Measurements from ENCODE around the gene KAT8.

The KAT8 gene

GRCh38 chr16:31076319-31076718, 41.1 kb upstream of the KAT8 start:
- TF ChIP-seq ZC3H10 (CRISPR knock-in tag; IDR thresholded peaks at IDR 0.05) = no peak
- ATAC-seq = no peak

- ATAC-seq = no peak
- TF ChIP-seq ZFP30 (CRISPR knock-in tag; IDR thresholded peaks at IDR 0.05) (no peak), TSHZ2 (CRISPR knock-in tag; IDR thresholded peaks at IDR 0.05) (no peak)
Observed at GRCh38 chr16:31077024-31077423, 40.4 kb upstream of the KAT8 start.

GRCh38 chr16:31077592-31078396, 39.7 kb upstream of the KAT8 start:
- ATAC-seq = no peak
- TF ChIP-seq ZC3H10 (CRISPR knock-in tag; IDR thresholded peaks at IDR 0.05) (no peak), ARNTL (CRISPR knock-in tag; IDR thresholded peaks at IDR 0.05; ENCODE audit: borderline replicate concordance, low read depth) (no peak), ZFP30 (CRISPR knock-in tag; IDR thresholded peaks at IDR 0.05) (no peak), ISL1 (CRISPR knock-in tag; IDR thresholded peaks at IDR 0.05) (no peak), CSRNP3 (CRISPR knock-in tag; IDR thresholded peaks at IDR 0.05) (no peak), ZFP3 (CRISPR knock-in tag; IDR thresholded peaks at IDR 0.05) (no peak), SNAI2 (CRISPR knock-in tag; IDR thresholded peaks at IDR 0.05) (no peak), RARB (CRISPR knock-in tag; IDR thresholded peaks at IDR 0.05) (no peak), ZNF8 (CRISPR knock-in tag; IDR thresholded peaks at IDR 0.05) (no peak), TCF4 (CRISPR knock-in tag; IDR thresholded peaks at IDR 0.05; ENCODE audit: borderline replicate concordance) (no peak), PATZ1 (CRISPR knock-in tag; IDR thresholded peaks at IDR 0.05; ENCODE audit: borderline replicate concordance) (no peak), ZNF70 (CRISPR knock-in tag; IDR thresholded peaks at IDR 0.05) (no peak)

- no peak for ATAC-seq
- no peak for TF ChIP-seq ZNF70 (CRISPR knock-in tag; IDR thresholded peaks at IDR 0.05)
Observed at GRCh38 chr16:31078597-31079341, 38.7 kb upstream of the KAT8 start.

- TF ChIP-seq ZFP30 (CRISPR knock-in tag; IDR thresholded peaks at IDR 0.05) = no peak
- no peak for ATAC-seq
Observed at GRCh38 chr16:31079342-31079944, 38.0 kb upstream of the KAT8 start.

- no peak for ATAC-seq
- no peak for TF ChIP-seq GLIS3 (CRISPR knock-in tag; IDR thresholded peaks at IDR 0.05)
- TF ChIP-seq CSRNP3 (CRISPR knock-in tag; IDR thresholded peaks at IDR 0.05) = no peak
- no peak for TF ChIP-seq OSR1 (CRISPR knock-in tag; IDR thresholded peaks at IDR 0.05)
- TF ChIP-seq PATZ1 (CRISPR knock-in tag; IDR thresholded peaks at IDR 0.05; ENCODE audit: borderline replicate concordance) = no peak
- no peak for TF ChIP-seq SNAI2 (CRISPR knock-in tag; IDR thresholded peaks at IDR 0.05)
- TF ChIP-seq PPARA (CRISPR knock-in tag; IDR thresholded peaks at IDR 0.05; ENCODE audit: borderline replicate concordance) = no peak
- TF ChIP-seq ZNF70 (CRISPR knock-in tag; IDR thresholded peaks at IDR 0.05) = no peak
- TF ChIP-seq TOX (CRISPR knock-in tag; IDR thresholded peaks at IDR 0.05; ENCODE audit: borderline replicate concordance) = no peak
- no peak for TF ChIP-seq POU6F1 (CRISPR knock-in tag; IDR thresholded peaks at IDR 0.05; ENCODE audit: borderline replicate concordance, low read depth)
Observed at GRCh38 chr16:31080035-31080629, 37.3 kb upstream of the KAT8 start.
